HG03039 (cell line): ENCODE results near the gene RHPN2.
A peak's percentile ranks its signal among the peaks of the same experiment; 100 is the strongest.
"Not testable (repeated sequence)": the region's sequence is repeated elsewhere in the genome, so short reads cannot be mapped to it uniquely, and the experiment has no call there.

ENCODE experiments used
- ATAC-seq: cut with Tn5 transposase; IDR thresholded peaks from one replicate; pipeline ENCODE4 v1.9.1; 2021; ENCODE audit warnings: mild to moderate bottlenecking, moderate library complexity; ENCODE audit not compliant: unreplicated experiment

The RHPN2 gene

GRCh38 chr19:32979807-32980206 lies 84.9 kb downstream of the RHPN2 start:
- not testable (repeated sequence) for ATAC-seq

DNA sequence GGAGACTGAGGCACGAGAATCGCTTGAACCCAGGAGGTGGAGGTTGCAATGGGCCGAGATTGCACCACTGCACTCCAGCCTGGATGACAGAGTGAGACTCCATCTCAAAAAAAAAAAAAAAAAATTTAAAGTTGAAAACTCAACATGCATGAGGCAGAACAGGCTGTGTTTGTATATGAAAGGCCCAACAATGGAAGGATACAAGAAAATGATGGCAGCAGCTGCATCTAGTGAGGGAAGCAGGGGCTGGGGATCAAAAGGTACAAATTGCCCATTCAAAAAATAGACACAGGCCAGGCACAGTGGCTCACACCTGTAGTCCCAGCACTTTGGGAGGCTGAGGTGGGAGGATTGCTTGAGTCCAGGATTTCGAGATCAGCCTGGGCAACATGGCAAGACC lies 86.9 kb downstream of the RHPN2 start:
- ATAC-seq = not testable (repeated sequence)

- no peak for ATAC-seq
These were observed 87.4 kb downstream of the RHPN2 start for GRCh38 chr19:32977280-32977679.

GRCh38 chr19:32976223-32976805 lies 88.4 kb downstream of the RHPN2 start:
- no peak for ATAC-seq

DNA sequence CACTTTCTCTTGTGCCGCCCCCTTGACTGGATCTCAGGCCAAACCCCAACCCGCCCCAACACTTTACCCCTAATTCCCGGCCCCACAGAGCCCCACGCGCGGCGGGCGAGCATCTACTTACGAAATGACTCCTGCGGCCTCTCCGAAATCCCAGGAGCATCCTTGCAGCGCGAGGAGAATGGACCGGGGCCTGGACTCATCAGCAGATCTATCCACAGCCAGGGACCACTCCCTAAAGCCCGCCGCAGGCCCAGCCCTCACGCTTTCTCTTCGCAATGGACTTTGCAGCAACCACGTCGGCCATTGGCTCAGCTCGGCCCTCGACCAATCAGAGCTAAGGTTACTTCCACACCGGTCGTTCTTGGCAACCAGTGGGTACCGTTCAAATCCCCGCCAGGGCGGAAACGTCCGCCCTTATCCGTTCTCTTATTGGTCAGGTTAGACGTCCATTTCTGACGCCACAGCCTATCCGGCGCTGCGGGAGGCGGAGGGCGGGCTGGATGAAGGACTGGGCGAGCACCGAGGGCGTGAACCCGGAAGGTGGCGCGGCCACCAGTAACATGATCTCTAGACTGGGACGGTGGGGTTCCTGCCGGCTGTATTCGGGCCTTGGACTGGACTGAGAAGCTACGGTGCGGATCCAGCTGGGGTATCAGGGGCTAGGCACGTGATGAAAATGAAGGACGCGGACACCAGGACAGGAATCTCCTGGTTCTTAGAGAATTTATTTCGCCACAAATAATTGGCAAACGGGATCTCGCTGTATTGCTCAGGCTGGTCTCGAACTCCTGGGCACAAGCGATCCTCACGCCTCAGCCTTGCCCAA lies 92.8 kb downstream of the RHPN2 start, which contains the start of the genes CEP89 and FAAP24:
Gene CEP89, minus strand, starts transcription at position 244 of the 826 bp plus-strand sequence. Its CDS starts 84 bp downstream, at position 160.
Gene FAAP24, plus strand, starts transcription at position 528 of the 826 bp plus-strand sequence. CDS start 955 bp downstream, outside the sequence.
- peak; percentile 99 for ATAC-seq

DNA sequence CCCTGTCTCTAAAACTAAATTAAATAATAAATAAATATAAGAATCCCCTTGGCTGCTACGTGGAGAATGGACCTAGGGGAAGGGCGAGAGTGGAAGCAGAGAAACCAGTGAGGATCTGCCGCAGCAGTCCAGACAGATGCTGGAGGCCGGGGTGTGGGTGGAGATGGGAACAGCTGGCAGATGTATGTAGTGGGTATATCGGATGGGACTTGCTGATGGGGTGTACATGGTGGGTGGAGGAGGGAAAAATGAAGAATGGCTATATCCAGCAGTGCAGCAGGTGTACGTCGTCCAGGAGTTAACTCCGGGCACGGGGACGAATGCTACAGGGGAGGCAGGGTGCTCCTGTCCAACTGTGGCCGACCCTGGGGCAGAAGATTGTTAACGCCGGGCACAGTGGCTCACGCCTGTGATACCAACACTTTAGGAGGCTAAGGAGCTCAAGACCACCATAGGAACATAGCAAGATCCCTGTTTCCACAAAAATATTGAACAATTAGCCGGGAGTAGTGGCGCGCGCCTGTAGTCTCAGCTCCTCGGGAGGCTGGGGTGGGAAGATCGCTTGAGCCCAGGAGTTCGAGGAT lies 93.6 kb downstream of the RHPN2 start:
- ATAC-seq = no peak

DNA sequence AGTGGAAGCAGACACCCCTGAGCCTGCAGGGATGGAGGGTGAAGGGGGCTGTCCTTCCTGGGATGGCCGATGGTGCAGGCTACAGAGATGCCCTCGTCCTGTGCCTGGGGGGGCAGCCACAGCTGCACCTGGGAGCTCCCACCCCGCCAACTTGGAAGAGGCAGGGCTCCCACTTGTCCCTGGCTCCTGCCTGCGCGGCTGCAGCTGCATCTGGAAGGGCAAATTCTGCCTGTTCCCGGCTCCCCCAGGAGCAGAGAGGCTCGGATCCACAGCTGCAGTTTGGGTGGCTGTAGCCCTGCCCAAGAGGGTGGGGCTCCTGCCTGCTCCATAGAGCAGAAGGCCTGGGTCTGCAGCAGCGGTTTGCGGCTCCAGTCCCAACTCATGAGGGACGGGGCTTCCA lies 95.1 kb downstream of the RHPN2 start:
- ATAC-seq = no peak

DNA sequence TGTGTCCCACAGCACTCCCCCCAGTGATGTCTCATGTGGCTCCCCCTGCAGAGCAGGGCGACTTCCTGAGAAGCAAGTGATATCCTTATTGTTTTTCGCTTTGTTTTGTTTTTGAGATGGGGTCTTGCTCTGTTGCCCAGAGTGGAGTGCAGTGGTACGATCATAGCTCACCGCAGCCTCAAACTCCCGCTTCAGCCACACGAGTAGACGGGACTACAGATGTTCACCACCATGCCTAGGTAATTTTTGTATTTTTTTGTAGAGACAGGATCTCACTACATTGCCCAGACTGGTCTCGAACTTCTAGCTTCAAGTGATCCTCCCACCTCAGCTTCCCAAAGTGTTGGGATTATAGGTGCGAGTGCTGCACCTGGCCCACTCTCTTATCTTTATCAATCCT lies 97.9 kb downstream of the RHPN2 start:
- ATAC-seq = no peak

- ATAC-seq = no peak
These were observed 119.4 kb downstream of the RHPN2 start for GRCh38 chr19:32945260-32945659.

DNA sequence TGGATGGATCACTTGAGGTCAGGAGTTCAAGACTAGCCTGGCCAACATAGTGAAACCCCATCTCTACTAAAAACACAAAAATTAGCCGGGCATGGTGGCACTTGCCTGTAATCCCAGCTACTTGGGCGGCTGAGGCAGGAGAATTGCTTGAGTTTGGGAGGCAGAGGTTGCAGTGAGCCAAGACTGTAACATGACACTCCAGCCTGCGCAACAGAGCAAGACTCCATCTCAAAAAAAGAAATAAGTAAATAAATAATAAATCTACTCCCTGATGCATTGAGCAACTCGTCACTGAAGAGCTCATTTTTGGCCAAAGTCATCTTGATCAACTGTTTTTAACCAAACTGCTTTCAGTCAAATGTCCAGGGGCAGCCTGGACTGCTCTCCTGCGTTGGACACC lies 123.4 kb downstream of the RHPN2 start:
- not testable (repeated sequence) for ATAC-seq

- ATAC-seq = no peak
These were observed 128.6 kb downstream of the RHPN2 start for GRCh38 chr19:32936065-32936464.

- ATAC-seq = no peak
These were observed 129.1 kb downstream of the RHPN2 start for GRCh38 chr19:32935629-32936028.

GRCh38 chr19:32933571-32933970 lies 131.1 kb downstream of the RHPN2 start:
- ATAC-seq = no peak

- ATAC-seq = no peak
These were observed 134.1 kb downstream of the RHPN2 start for GRCh38 chr19:32930567-32930966.

DNA sequence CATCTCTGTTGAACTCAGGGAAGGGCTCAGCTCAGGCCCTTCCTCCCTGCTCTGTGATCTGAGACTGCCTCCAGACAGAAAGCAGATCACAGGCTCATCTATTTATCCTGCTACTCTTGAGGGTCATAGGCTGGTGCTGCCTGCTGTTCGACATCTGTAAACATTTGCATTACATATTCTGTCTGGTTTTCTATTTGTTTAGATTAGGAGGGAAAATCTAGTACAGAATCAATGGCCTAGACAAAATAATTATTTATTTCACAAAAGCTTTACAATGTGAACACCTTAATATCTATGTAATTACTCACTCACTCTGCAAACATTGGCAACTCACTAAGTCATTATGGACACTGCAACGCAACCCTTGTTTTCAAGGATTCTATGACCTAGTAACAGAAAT lies 135.9 kb downstream of the RHPN2 start:
- ATAC-seq = no peak
